PC-9 (cell line): ENCODE data around the gene EIF4G3. TPM values are rescaled to one million over a fixed set of nuclear protein-coding genes. Genes with fewer than 3 reads are reported as not detected.

Source experiments
- BruUV-seq: library from RNA; stranded (reverse); fragments of 400-500 nt; replicated peaks from 2 replicates; lab custom pipeline; 2021; lab: Mats Ljungman, UMichigan
- CTCF ChIA-PET: fragments of 300-600 bp; sonication (Branson Sonifier 250); formaldehyde crosslinking; loops from one replicate; lab custom pipeline; 2022; ENCODE audit warnings: antibody characterized with exemption; lab: Charles Lee
- POLR2A ChIA-PET: fragments of 300-600 bp; sonication (Branson Sonifier 250); formaldehyde crosslinking; loops from one replicate; lab custom pipeline; 2022; ENCODE audit warnings: antibody characterized with exemption; ENCODE audit not compliant: unreplicated experiment; lab: Charles Lee
- DNase-seq, 2 experiments: peaks; one replicate each; pipeline versions ENCODE4 v3.0.0 to v3.0.0-alpha.2; 2015 to 2022; ENCODE audit warnings: mixed read lengths in 1 of 2
- H2AFZ ChIP-seq: fragments of 200-600 bp; sonication (generic); 2 replicates; pipeline ENCODE4 v1.8.1; 2017; ENCODE audit warnings: antibody characterized with exemption
- H3F3A ChIP-seq: fragments of 200-600 bp; sonication (generic); 2 replicates; pipeline ENCODE4 v1.8.1; 2017; ENCODE audit warnings: antibody characterized with exemption, mild to moderate bottlenecking, low read depth; ENCODE audit not compliant: insufficient read depth
- H3K27ac ChIP-seq: fragments of 200-600 bp; sonication (generic); 2 replicates; pipeline ENCODE4 v1.6.1; 2016; ENCODE audit warnings: mixed run types
- H3K27me3 ChIP-seq: fragments of 200-600 bp; sonication (generic); 2 replicates; pipeline ENCODE4 v1.6.1; 2016; ENCODE audit warnings: low read depth, mixed run types; ENCODE audit not compliant: insufficient read depth
- H3K36me3 ChIP-seq: fragments of 200-600 bp; sonication (generic); 2 replicates; pipeline ENCODE4 v1.6.1; 2016; ENCODE audit warnings: low read depth, mixed run types
- H3K4me1 ChIP-seq: fragments of 200-600 bp; sonication (generic); replicated peaks from 2 replicates; pipeline ENCODE4 v1.6.1; 2016; ENCODE audit warnings: mixed run types; ENCODE audit not compliant: insufficient read depth
- H3K4me2 ChIP-seq: fragments of 200-600 bp; sonication (generic); 2 replicates; pipeline ENCODE4 v1.6.1; 2017; ENCODE audit warnings: mixed run types
- H3K4me3 ChIP-seq: fragments of 200-600 bp; sonication (generic); 2 replicates; pipeline ENCODE4 v1.6.1; 2016; ENCODE audit warnings: mixed run types
- H3K79me2 ChIP-seq: fragments of 200-600 bp; sonication (generic); 2 replicates; pipeline ENCODE4 v1.6.1; 2017; ENCODE audit warnings: low read depth, mixed run types
- H3K9me2 ChIP-seq: fragments of 200-600 bp; sonication (generic); 2 replicates; pipeline ENCODE4 v1.8.1; 2017; ENCODE audit warnings: mild to moderate bottlenecking; ENCODE audit not compliant: insufficient read depth
- H3K9me3 ChIP-seq: fragments of 200-600 bp; sonication (generic); 2 replicates; pipeline ENCODE4 v1.8.1; 2016; ENCODE audit warnings: low read depth; ENCODE audit not compliant: insufficient read depth
- H4K20me1 ChIP-seq: fragments of 200-600 bp; sonication (generic); 2 replicates; pipeline ENCODE4 v1.8.1; 2017; ENCODE audit not compliant: insufficient read depth
- EZH2 ChIP-seq: fragments of 200-600 bp; sonication (generic); IDR thresholded peaks from 2 replicates; pipeline ENCODE4 v1.8.0; 2017; ENCODE audit warnings: antibody characterized with exemption, low read depth
- intact Hi-C: fragments of 100-400 bp; cut with micrococcal nuclease; formaldehyde crosslinking; loops from one replicate; pipeline ENCODE4 v1.10.0; 2022; ENCODE audit not compliant: unreplicated experiment
- total RNA-seq: library from RNA; stranded (reverse); gene quantifications from 2 replicates; pipeline ENCODE4 v1.2.3, GENCODE V29; 2021
- TF ChIP-seq, protein P1 (sequence below): fragments of 200-600 bp; sonication (generic); conservative IDR thresholded peaks from 2 replicates; pipeline ENCODE4 v1.6.1; 2017; ENCODE audit warnings: mixed run types, antibody characterized with exemption, mild to moderate bottlenecking, moderate library complexity

EIF4G3 gene
- total RNA-seq, 1 experiment from 2014 or later: 63.2 TPM

- Histone ChIP-seq H3K4me1 (no peaks in the 10 kb centered on the region), H3K27me3 (no peaks in the 10 kb centered on the region), H3K27ac (no peak overlapping the region), H3K9me2 (no peaks in the 10 kb centered on the region), H3K79me2 (0 out of 2 replicates have a peak, but pooled peaks cover 9% of the 10 kb centered on the region), H3F3A (no peaks in the 10 kb centered on the region), H3K4me3 (no peak overlapping the region), H2AFZ (no peak overlapping the region), H3K36me3 (no peaks in the 10 kb centered on the region), H4K20me1 (no peaks in the 10 kb centered on the region; the same call in 1 of the 2 replicates), H3K4me2 (no peak overlapping the region), H3K9me3 (no peaks in the 10 kb centered on the region)
- ChIA-PET POLR2A (interaction anchor here (0.6 kb wide), 1 partner anchor 88 kb away, joined by 3 read pairs; no protein-coding TSS in a partner anchor), CTCF (no interaction called here)
- no peak for DNase-seq
- no TSS peak for BruUV-seq
- TF ChIP-seq, protein P1, sequence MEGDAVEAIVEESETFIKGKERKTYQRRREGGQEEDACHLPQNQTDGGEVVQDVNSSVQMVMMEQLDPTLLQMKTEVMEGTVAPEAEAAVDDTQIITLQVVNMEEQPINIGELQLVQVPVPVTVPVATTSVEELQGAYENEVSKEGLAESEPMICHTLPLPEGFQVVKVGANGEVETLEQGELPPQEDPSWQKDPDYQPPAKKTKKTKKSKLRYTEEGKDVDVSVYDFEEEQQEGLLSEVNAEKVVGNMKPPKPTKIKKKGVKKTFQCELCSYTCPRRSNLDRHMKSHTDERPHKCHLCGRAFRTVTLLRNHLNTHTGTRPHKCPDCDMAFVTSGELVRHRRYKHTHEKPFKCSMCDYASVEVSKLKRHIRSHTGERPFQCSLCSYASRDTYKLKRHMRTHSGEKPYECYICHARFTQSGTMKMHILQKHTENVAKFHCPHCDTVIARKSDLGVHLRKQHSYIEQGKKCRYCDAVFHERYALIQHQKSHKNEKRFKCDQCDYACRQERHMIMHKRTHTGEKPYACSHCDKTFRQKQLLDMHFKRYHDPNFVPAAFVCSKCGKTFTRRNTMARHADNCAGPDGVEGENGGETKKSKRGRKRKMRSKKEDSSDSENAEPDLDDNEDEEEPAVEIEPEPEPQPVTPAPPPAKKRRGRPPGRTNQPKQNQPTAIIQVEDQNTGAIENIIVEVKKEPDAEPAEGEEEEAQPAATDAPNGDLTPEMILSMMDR: no peak
- TF ChIP-seq EZH2: no peak
- intact Hi-C loops: no loop called here
These were observed 182.8 kb downstream of the EIF4G3 start for GRCh38 chr1:20993716-20994575.

- no peaks in the 10 kb centered on the region; the same call in 1 of the 2 replicates for H4K20me1 ChIP-seq
- no peaks in the 10 kb centered on the region for H3K27me3 ChIP-seq
- H3K4me1 ChIP-seq: no peaks in the 10 kb centered on the region
- H3K9me3 ChIP-seq: no peaks in the 10 kb centered on the region
- no peak overlapping the region for H2AFZ ChIP-seq
- no peaks in the 10 kb centered on the region for H3K36me3 ChIP-seq
- TF ChIP-seq, protein P1: no peak
- TF ChIP-seq EZH2: no peak
- 0 out of 2 replicates have a peak, but pooled peaks cover 9% of the 10 kb centered on the region for H3K79me2 ChIP-seq
- no peak overlapping the region for H3K27ac ChIP-seq
- no TSS peak for BruUV-seq
- intact Hi-C loops: no loop called here
- no peak overlapping the region for H3K4me2 ChIP-seq
- POLR2A ChIA-PET: no interaction called here
- no peak overlapping the region for H3K4me3 ChIP-seq
- no peaks in the 10 kb centered on the region for H3F3A ChIP-seq
- no peak for DNase-seq
- CTCF ChIA-PET: no interaction called here
- no peaks in the 10 kb centered on the region for H3K9me2 ChIP-seq
These were observed 184.2 kb downstream of the EIF4G3 start for GRCh38 chr1:20992322-20993056.

GRCh38 chr1:20988943-20989342, 187.8 kb downstream of the EIF4G3 start:
- Histone ChIP-seq H3K27me3 (no peaks in the 10 kb centered on the region), H4K20me1 (no peaks in the 10 kb centered on the region; the same call in none of the 2 replicates), H3K36me3 (no peaks in the 10 kb centered on the region), H3K27ac (no peak overlapping the region), H3K9me3 (no peaks in the 10 kb centered on the region), H3K4me1 (no peaks in the 10 kb centered on the region), H3F3A (no peaks in the 10 kb centered on the region), H3K79me2 (0 out of 2 replicates have a peak, but pooled peaks cover 9% of the 10 kb centered on the region), H3K4me2 (no peak overlapping the region), H3K9me2 (no peaks in the 10 kb centered on the region), H2AFZ (no peak overlapping the region), H3K4me3 (no peak overlapping the region)
- BruUV-seq: no TSS peak
- intact Hi-C loops: no loop called here
- POLR2A ChIA-PET: interaction anchor here (0.5 to 0.6 kb wide), 3 partner anchors 13 to 107 kb away, joined by 3 to 6 read pairs (median 4); no protein-coding TSS in a partner anchor
- DNase-seq: no peak
- CTCF ChIA-PET: no interaction called here
- TF ChIP-seq EZH2: no peak
- TF ChIP-seq, protein P1: no peak
